NCI-H446 treated with DMSO at 0.1 percent for 48 hours (cell line): ENCODE measurements around the gene PLXNA4.

Experiments used
- DNase-seq: peaks from one replicate; lab custom pipeline; 2025; lab: John Stamatoyannopoulos, UW

PLXNA4 gene

DNA sequence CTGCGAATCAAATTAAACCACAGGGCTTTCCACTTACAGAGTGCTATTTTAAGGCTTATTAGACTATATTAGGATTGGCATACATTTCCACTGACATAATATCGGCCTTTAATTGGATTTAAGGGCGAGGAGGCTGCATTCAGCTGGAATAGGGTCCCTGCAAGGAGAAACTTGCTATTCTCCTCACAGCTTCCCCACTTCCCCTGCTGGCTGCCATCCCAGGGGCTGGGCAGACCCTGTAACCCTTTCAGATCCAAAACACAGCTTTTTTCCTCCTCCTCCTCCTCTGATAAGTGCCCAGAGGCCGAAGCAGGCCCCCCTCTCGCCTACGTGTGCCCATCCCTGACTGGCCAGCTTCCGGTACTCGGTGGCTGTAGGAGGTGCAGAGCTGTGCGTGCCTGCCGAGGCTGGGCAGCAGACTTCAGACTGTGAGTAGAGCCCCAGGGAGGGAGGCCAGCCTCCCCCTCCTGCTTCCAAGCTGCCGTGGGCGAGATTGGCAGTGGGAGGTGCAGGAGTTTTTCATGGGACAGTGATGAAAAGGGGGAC is 224.2 kb downstream of the PLXNA4 start:
- no peak for DNase-seq

DNA sequence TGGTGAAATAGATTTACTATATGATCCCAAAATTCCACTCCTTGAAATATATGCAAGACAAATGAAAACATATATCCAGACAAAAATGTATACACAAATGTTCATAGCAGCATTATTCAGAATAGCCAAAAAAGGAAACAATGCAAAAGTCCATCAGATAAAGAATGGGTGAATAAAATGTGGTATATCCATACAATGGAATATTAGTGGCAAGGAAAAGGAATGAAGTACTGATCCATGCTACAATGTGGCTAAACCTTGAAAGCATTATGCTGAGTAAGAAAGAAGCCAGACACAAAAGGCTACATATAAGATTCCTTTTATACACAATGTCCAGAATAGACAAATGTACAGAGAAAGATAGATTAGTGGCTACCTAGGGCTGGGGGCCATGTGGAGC is 225.5 kb downstream of the PLXNA4 start:
- DNase-seq, result no peak

DNA sequence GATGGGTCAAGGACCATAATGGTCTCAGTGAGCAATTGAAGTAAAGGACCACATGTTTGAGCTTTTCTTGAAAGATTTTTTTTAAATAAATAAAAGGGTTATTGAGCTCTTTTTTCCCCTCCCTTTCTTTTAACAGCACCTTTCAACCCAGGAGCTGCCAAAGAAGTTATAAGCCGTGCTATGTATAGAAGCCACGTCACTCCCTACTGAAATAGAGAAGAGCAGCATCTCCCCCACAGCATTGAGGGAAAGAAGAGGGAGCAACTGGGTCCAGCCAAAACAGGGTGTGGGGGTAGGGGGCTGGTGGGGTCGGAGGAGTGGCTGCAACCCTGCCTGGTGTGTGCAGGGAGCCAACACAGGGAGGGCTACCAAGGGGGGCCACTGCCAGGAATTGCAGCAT is 227.2 kb downstream of the PLXNA4 start:
- no peak for DNase-seq

DNA sequence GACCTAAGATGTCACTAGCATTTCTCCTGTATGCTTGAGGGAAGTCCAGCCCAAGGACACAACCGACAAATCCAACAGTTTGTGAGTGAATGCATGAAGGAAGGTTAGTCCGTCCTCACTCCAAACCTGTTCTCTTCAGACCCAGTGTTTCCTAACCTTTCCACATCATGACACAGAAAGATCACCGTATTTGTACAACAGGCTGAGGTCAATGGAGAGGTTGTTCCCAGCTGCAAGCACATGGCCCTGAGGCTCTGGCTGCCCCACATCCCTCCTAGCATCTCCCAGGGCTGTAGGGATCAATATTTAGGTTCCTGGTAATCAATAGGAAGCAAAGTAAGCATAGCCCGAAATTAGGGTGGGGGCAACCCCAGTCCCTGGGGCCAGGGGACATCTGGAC is 227.9 kb downstream of the PLXNA4 start:
- DNase-seq, result no peak

DNA sequence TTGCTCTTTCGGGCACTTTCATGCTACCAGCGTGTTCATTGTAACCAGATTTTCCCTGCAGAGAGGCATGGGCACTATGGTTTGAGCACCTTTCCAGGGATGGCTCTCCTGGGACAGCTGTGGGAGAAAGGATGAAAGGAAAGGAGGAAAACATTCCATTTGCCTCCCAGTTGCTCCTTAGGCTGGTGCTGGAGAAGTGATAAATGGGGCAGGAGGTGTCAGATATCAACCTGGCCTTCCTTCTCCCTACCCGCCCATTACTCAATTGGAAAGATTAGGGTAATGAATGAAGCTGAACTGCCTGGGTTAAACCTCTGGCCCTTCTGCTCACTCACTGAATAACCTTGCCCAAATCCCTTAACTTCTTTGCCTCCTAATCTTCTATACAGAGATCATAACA is 228.4 kb downstream of the PLXNA4 start:
- DNase-seq, result no peak

DNA sequence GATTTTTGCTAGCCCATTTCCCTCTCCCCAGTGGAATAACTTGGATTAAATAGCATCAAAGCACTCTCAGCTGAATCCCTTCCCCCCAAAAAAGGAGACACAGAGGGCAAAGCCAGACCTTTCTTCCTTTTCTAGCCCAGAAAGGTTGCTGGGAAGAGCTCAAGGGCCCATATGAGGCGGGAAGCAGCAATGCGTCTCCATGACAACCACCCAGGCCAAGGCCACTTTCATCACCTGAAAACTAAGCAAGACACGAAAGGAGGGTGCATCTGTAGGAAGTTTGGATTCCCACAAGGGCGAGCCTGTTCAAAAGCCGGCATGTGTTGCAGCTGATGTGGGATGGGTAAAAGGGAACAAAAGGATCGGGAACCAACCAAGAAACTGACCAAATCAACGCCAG is 229.1 kb downstream of the PLXNA4 start:
- no peak for DNase-seq

DNA sequence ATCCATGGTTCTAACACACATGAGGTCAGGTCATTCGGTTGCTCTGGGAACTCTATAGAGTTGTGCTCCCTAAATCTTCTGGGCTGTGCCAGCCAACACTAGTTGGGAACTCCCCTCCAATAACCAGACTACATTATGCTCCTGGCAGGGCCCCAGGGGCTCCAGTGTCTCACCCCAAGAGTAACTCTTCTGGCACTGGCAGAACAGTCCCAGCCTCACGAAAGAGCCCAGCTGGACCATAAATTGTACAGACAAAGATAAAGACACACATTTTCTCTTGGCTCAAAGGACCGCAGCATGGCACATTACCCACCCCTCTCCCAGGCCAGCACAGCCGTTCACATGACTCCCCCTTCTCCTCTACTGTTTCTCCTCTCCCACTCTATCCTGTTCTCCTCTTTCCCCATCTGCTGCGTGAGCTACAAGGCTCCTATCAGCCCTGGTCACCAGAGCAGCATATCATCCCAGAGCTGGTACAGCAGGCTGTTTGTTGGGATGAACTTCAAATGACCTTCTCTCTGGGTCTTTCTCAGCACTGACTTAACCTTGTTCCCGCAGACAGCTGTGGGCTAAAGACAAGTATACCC is 230.6 kb downstream of the PLXNA4 start:
- peak; percentile 32 for DNase-seq

DNA sequence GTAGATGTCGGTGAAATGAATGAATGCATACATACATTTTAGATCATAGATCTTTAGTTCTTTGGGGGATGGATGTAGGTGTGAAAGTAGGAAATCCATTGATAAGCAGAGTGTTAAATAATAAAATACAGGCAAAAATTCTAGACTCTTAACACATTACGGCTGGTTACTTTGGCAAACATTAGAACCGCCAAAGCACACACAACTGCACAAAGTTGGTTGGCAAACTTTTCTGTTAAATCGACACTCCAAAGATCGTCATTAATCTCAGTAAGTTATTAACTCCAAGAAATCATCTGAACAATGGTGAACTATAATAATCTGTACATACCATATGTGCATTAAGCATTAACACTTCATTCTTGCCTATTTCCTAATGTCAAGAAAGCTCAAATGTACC is 231.2 kb downstream of the PLXNA4 start:
- no peak for DNase-seq

DNA sequence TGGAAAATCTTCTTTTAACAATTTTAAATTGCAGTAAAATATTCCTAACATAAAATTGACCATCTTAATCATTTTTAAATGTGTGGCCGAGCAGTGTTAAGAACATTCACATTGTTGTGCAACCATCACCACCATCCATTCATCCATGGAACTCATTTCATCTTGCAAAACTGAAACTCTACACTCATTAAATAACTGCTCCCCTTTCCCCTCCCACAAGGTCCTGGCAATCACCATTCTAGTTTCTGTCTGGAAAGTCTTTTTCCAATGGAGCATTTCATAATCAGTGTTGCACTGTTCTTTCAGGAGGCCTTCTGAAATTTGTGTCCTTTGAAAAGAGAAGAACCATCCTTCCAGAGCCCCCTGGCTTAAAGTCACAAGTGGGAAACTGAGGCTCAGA is 233.1 kb downstream of the PLXNA4 start:
- no peak for DNase-seq

DNA sequence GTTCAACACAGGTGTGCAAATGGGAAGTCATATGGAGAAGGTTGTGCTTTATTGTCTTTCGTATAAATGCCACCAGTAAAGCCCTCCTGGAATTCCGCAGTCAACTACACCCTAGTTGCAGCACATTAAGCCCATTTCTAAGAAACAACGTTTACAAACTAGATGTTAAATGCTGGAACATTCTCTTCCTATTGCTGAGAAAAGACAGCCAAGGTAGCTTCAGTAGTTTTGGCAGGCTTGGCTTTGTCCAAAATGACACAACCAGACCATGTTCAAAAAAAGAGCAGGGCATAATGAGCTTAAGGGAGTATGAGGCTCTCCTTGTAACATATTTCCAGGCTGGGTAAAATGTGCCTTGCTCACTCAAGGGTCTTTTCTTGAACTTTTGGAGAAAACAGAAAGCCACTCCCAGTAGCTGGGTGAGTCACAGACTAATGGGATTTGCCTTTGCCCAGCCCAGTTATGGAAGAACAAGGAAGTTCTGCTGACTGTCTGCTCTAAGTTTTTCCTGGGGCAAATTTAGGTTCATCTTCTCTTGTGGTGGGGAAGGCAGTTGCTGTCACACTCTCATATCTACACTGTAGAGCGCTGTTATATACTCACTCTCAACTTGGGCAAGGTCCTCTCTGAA is 238.7 kb downstream of the PLXNA4 start:
- no peak for DNase-seq

DNA sequence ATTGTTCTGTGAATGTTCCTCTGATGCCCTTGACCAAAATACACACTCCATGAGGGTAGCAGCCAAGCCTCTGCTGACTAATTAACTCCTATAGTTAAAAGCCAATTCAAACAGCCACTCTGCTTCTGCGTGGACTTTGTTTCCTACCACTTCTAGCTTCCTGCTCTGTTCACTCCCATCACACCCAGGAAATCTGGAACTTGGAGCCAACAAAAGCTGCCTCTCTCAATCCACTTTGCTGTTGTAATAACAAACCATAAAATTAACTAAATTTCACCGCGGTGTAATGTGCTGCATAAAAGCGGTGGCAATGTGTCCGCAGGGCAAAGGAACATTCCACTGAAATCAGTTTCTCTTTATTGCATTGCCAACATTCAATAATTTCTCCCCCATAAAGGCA is 239.5 kb downstream of the PLXNA4 start:
- no peak for DNase-seq

DNA sequence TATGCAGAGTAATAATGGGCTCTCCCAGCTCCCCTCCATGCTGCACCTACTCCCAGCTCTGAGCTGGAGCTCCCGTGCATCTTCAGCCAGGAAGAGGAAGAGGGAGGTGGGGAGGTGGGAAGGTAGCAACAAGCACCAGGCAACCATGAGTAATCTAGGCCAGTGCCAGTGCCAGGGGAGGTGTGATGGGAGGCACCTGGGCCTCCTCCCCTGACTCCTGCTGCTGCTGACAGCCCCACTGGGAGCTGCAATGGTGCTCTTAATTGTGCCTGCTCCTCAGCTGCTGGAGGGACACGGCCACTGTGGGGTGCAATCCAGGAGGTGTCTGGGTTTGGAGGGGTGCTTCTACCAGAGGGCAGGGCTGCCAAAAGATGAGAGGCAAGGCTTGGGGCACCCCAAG is 243.0 kb downstream of the PLXNA4 start:
- DNase-seq, result no peak

DNA sequence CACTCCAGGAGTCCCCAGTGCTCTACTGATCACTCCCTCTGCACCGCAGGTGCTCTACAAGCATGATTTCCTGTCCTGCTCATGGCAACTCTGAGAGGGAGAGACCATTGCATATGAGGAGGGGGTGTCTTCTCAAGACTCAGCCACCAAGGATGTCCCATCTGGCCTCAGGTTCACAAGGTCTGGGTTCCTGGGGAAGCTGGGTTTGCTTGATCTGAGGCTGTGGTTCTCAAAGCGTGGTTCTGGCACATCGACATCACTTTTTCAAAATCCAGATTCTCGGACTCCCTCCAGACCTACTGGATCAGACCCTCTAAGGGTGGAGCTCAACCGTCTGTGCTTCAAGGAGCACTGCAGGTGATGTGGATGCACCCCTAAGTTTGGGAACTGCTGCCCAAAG is 247.5 kb downstream of the PLXNA4 start:
- DNase-seq, result no peak

DNA sequence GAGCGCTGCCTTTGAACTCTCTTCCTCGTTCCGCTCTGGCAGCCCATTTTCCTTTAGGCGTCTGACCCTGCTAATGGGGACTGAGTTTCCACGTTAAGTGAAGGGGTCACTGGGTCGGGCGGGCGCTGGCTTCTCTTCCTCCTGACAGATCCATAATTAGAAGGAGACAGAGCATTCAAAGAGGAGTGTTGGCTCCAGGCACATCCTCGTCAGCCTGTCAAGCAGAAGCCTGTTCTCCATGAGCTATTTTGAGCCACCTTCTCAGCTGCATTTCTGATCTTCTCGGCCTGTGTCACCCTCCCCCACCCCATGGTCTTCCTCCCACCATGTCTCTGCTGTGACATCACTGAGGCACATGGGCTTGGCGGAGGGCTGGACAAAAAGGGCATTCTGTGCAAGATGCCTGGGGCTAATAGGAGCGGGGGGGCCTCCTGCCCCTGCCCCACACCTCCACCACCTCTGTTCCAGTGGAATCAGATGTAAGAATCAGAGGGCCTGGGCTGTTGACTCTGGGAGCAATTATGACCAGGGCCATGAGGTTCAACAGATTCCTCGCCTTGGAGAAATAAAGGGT is 248.1 kb downstream of the PLXNA4 start:
- no peak for DNase-seq

DNA sequence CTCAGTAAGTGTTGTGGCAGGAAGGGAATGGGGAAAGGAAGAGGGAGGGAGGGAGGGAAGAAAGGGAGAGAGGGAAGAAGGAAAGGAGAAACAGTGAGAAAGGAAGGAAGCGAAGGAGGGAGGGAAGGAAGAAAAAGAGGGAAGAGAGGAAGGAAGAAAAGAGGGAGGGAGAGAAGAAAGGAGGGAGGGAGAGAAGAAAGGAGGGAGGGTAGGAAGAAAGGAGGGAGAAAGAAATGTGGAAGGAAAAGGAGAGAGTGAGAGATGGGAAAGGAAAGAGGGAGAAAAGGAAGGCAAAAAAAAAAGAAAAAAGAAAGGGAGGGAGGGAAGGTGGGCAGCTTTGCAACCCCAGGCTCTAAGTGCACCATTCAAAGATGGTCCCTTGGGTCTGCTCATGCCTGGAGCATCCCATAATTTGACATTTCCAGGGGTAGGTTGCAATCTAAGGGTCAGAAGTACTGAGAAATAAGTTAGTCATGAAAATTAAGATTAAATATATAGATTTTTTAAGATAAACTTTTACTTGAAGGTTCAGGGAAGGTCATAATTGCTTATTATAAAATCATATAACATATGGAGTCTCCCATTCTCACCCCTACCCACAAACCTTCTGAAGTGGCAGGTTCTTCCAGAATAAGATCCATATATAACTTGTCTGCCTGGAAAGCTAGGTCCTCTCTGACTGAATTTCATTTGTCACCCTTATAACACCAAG is 249.2 kb downstream of the PLXNA4 start:
- DNase-seq, result no peak

DNA sequence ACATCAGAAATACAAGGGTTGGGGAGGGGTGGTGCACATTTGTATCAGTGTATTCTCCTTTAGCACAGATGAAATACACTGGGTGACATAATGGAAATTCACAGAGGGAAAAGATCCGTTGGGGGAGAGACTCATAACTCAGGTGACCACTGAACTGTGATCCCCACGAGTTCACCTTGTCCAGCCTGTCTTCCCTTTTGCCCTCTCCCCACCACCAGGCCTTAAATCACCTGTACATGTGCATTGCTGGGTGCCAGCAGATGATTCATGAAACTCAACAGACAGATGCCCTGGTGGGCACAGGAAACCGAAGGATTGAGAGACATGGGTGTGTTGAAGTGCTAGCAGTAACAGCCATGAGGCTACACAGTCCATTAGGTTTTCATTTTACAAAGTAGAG is 253.3 kb downstream of the PLXNA4 start:
- DNase-seq, result no peak

DNA sequence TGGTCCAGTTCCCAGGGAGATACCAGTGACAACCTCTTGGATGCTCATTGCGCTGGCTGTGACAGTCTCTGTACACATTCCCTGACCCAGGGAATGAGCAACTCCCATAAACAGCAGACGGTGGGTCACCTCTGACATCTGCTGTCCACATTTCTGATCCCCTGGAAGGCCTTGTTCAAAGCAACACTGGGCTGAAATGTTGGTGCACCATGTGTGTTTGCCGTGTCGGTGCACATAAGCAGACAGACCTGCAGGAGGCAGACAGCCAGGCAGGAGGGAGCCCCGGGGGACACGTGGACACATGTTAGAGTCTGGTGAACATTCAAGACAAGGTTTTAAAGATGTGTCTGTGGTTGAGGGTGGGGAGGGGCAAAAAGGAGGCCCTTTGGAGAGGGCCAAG is 254.9 kb downstream of the PLXNA4 start:
- peak; percentile 0 for DNase-seq

DNA sequence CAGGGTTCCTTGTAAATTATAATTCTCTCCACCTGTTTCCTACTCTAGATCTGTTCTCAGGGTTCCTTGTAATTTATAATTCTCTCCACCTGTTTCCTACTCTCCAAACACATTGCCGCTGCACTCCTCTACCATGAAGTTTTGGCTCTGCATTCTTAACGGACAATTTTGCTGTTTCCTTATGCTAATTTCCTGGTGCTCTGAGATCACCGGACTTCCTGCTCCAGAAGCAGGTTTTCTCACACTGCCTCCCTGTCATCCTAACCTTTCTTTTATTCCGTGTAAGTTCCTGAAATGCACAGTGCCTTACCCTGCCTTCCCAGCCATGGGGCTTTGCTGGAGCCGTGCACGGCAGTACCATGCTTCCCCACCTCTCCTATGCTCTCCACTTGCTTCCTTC is 256.8 kb downstream of the PLXNA4 start:
- DNase-seq, result no peak

DNA sequence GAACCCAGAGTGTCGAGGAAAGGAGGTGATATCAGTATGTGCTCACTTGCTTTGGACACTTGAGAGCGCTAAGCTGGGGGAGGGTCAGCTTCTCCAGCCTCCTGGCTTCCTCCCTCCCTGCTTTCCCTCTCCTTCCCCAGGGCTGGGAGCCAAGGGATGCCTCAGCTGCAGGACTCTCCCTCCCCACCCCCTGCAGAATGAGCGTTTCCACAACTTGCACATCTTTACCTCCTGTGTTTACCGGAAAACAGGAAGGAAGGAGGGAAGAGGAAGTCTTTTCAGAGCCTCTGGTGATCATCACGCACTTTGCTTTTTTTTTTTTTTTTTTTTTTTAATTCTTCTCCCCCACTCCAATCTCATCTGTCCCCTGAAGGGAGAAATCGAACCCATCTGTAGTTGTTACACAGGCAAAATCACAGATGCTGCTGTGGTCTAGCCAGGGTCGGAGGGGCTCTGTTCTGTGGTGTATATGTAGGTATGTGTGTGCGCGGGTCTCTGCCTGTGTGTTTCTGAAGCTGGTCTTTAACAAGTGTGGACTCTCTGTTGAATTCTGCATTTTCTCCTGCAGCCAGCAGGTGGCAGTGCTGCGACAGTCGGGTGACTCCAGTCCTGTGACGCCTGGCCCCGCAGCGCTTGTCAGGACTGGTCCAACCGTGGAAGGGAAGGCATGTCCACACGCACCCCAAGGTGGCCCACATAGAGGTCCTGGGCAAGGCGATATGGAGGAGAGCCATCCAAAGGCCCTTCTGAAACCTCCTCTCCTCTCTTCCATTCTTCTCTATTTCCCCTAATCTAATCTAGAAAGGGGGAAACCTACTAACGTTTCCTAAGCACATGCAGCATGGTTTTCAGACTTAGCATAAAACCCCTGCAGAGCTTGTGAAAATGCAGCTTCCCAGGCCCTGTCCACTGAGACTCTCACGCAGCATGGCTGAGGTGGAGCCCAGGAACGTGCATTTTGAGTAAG is 257.6 kb downstream of the PLXNA4 start:
- peak; percentile 61 for DNase-seq

DNA sequence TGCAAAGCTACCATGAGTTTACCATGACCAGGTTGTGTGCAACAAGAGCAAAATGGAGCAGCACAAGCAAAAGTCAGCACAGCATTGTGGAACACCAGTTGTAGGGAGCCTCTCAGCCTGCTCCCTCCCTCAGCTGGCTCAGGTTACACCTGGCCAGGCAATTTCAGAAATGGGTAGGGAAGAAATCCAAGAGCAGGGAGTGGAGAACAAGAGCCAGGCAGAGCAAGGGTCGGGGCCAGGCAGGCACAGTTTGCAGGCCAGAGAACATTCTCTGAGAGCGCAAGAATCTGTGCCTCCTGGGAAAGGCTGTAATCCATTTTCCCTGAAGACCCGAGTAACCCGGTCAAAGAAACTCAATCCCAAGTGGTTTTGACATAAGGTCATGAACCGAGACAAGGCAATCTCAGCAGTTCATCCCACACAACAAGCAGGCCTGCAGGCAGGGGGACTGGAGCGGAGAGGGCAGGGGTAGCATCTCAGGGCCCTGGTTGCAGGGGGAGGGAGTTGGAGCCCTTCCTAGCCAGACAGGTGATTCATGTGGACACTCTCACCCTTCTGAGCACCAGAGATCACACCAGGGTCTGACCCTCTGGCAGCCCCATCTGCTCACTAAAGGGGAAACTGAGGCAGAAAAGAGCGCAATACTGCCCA is 258.4 kb downstream of the PLXNA4 start:
- no peak for DNase-seq

DNA sequence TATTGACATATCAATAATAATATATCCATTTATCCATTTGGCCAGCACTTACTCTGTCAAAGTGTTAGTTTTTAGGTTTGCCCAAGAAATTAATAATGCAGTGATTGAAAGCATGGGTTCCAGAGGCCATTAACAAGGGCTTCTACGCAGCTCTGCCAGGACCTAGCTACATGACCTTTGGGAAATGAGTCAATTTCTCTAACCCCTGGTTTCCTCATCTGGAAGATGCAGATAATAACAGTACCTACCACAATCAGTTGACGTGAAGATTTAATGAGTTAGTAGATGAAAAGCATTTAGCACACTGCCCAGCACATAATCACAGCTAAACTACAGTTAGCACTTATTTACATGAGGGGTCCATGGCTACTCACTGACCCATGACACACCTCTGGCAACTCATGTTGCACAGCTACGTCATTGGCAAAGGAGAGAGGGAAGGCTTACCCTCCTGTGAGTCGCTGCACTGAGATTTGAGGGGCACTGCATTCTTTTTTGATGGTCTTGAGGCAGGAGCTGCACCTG is 263.7 kb downstream of the PLXNA4 start:
- no peak for DNase-seq
